ENCODE data around the gene NTM.

The NTM gene

DNA sequence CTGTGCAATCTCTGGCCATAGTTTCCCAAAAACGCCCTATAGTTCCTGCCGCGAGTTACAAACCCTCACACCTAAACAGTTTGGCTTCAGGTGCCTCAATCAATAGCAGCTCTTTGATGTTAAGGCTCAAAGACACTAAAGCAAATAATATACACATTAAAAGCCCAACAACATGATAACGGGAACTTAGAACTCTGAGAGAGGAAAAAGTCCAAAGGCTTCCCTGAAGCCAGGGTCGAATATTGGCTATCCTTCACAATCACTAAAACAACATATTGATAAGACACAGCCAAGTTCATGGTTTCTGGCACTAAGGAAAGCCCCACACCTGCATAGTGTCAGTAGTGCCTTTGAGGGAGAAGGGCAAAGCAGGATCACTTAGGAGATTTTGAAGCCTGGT is 54.9 kb downstream of the NTM start:
- no peaks in the 10 kb centered on the region for H3K27me3 ChIP-seq (ENCODE audit: insufficient read depth, low read length)
- no peaks in the 10 kb centered on the region for H4K20me1 ChIP-seq (ENCODE audit: insufficient read depth, low read length)
- no peak overlapping the region for H3K4me3 ChIP-seq (ENCODE audit: low read depth, low read length, poor library complexity, severe bottlenecking)
- no peak overlapping the region for H2AFZ ChIP-seq (ENCODE audit: low read length)
- no peak overlapping the region for H3K9ac ChIP-seq (ENCODE audit: low read length)
- no peaks in the 10 kb centered on the region for H3K79me2 ChIP-seq (ENCODE audit: insufficient read depth, low read length)
- no peaks in the 10 kb centered on the region for H3K4me1 ChIP-seq (ENCODE audit: insufficient read depth, low read length, severe bottlenecking)
- TF ChIP-seq, protein P1, sequence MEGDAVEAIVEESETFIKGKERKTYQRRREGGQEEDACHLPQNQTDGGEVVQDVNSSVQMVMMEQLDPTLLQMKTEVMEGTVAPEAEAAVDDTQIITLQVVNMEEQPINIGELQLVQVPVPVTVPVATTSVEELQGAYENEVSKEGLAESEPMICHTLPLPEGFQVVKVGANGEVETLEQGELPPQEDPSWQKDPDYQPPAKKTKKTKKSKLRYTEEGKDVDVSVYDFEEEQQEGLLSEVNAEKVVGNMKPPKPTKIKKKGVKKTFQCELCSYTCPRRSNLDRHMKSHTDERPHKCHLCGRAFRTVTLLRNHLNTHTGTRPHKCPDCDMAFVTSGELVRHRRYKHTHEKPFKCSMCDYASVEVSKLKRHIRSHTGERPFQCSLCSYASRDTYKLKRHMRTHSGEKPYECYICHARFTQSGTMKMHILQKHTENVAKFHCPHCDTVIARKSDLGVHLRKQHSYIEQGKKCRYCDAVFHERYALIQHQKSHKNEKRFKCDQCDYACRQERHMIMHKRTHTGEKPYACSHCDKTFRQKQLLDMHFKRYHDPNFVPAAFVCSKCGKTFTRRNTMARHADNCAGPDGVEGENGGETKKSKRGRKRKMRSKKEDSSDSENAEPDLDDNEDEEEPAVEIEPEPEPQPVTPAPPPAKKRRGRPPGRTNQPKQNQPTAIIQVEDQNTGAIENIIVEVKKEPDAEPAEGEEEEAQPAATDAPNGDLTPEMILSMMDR (IDR thresholded peaks at IDR 0.05; ENCODE audit: low read length) = no peak
- no peak for TF ChIP-seq EZH2 (IDR thresholded peaks at IDR 0.05; ENCODE audit: borderline replicate concordance, low read length)
- H3F3A ChIP-seq (ENCODE audit: insufficient read depth, low read length) = no peaks in the 10 kb centered on the region
- H3K9me3 ChIP-seq (ENCODE audit: low read length) = no peaks in the 10 kb centered on the region
- no peak overlapping the region for H3K27ac ChIP-seq (ENCODE audit: low read depth, low read length, poor library complexity, severe bottlenecking)
- no peaks in the 10 kb centered on the region for H3K9me2 ChIP-seq (ENCODE audit: low read depth, low read length)
- no peak overlapping the region for H3K4me2 ChIP-seq (ENCODE audit: low read length)
- H3K36me3 ChIP-seq (ENCODE audit: insufficient read depth, low read length) = no peaks in the 10 kb centered on the region

DNA sequence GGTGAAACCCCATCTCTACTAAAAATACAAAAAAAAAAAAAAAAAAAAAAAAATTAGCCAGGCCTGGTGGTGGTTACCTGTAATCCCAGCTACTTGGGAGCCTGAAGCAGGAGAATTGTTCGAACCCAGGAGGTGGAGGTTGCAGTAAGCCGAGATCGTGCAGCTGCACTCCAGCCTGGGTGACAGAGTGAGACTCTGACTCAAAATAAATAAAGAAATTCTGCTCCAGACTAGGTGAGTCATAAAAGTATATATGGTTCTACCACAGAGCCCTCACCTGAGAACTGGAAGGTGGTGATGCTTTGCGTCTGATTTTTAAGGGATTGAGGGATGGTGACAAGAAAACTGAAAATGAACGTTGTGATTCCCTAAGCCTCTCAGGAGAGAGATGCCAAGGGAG is 58.4 kb downstream of the NTM start:
- Histone ChIP-seq H3K79me2 (ENCODE audit: insufficient read depth, low read length) (no peaks in the 10 kb centered on the region), H3K4me3 (ENCODE audit: low read depth, low read length, poor library complexity, severe bottlenecking) (no peak overlapping the region), H3F3A (ENCODE audit: insufficient read depth, low read length) (no peaks in the 10 kb centered on the region), H4K20me1 (ENCODE audit: insufficient read depth, low read length) (no peaks in the 10 kb centered on the region), H3K9me3 (ENCODE audit: low read length) (no peaks in the 10 kb centered on the region), H3K9me2 (ENCODE audit: low read depth, low read length) (no peaks in the 10 kb centered on the region), H3K36me3 (ENCODE audit: insufficient read depth, low read length) (no peaks in the 10 kb centered on the region), H3K27me3 (ENCODE audit: insufficient read depth, low read length) (no peaks in the 10 kb centered on the region), H2AFZ (ENCODE audit: low read length) (no peak overlapping the region), H3K4me1 (ENCODE audit: insufficient read depth, low read length, severe bottlenecking) (no peaks in the 10 kb centered on the region), H3K27ac (ENCODE audit: low read depth, low read length, poor library complexity, severe bottlenecking) (no peak overlapping the region), H3K9ac (ENCODE audit: low read length) (no peak overlapping the region), H3K4me2 (ENCODE audit: low read length) (no peak overlapping the region)
- TF ChIP-seq, protein P1 (IDR thresholded peaks at IDR 0.05; ENCODE audit: low read length) = no peak
- no peak for TF ChIP-seq EZH2 (IDR thresholded peaks at IDR 0.05; ENCODE audit: borderline replicate concordance, low read length)

DNA sequence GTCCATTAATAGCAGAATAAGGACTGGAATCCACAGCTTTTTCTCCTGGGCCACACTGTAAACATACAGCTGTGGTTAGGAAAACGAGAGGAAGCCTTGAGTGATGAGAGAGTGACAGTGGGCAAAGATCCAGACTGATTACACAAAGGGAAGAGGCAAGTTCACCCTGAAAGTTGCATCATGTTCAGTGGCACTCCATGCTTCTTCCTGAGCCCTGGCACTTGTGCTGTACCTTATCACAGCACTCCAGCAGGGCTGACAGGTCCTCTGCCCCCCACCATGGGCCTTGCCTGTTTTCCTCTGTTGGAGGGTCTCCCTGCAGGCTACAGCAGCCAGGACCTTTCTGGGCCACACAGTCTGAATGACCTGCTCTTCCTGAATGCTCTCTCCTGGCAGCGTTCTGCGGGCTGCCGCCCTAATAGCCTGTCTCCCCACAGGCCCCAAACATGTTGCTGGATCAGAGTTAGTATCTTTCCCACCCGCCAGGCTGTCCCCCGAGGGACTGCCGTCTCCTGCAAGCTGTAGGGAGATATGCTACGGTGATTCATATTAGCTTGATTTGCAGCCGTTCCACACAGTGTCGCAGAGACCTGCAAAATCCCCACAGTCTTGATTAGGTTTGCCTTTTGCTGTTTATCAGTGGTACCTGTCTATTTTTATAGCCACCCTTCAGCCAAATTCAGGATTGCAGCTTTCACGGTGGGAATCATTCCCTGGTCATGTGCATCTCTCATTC is 60.2 kb downstream of the NTM start:
- TF ChIP-seq EZH2 (IDR thresholded peaks at IDR 0.05; ENCODE audit: borderline replicate concordance, low read length) = no peak
- TF ChIP-seq, protein P1 (IDR thresholded peaks at IDR 0.05; ENCODE audit: low read length) = no peak
- no peak overlapping the region for H3K4me2 ChIP-seq (ENCODE audit: low read length)
- no peaks in the 10 kb centered on the region for H3K79me2 ChIP-seq (ENCODE audit: insufficient read depth, low read length)
- no peaks in the 10 kb centered on the region for H4K20me1 ChIP-seq (ENCODE audit: insufficient read depth, low read length)
- no peaks in the 10 kb centered on the region for H3F3A ChIP-seq (ENCODE audit: insufficient read depth, low read length)
- H3K4me1 ChIP-seq (ENCODE audit: insufficient read depth, low read length, severe bottlenecking) = no peaks in the 10 kb centered on the region
- H3K9me2 ChIP-seq (ENCODE audit: low read depth, low read length) = no peaks in the 10 kb centered on the region
- H2AFZ ChIP-seq (ENCODE audit: low read length) = no peak overlapping the region
- no peak overlapping the region for H3K9ac ChIP-seq (ENCODE audit: low read length)
- H3K27me3 ChIP-seq (ENCODE audit: insufficient read depth, low read length) = no peaks in the 10 kb centered on the region
- H3K27ac ChIP-seq (ENCODE audit: low read depth, low read length, poor library complexity, severe bottlenecking) = no peak overlapping the region
- H3K36me3 ChIP-seq (ENCODE audit: insufficient read depth, low read length) = no peaks in the 10 kb centered on the region
- no peaks in the 10 kb centered on the region for H3K9me3 ChIP-seq (ENCODE audit: low read length)
- no peak overlapping the region for H3K4me3 ChIP-seq (ENCODE audit: low read depth, low read length, poor library complexity, severe bottlenecking)

Data from OCI-LY1 (cell line).